Naive thymus-derived CD8-positive, alpha-beta T cell (primary cell): ENCODE data around the gene COL25A1. TPM values are rescaled to one million over a fixed set of nuclear protein-coding genes. Genes with fewer than 3 reads are reported as not detected.

Source experiments
- ATAC-seq, 2 donors: fragments of 150-1000 bp; cut with Tn5 transposase in 1 of 2; sonication (Bioruptor Pico), chemical (Tn5 transposase) in 1 of 2; 1 replicate in 1 of 2; 2 replicates in 1 of 2; pipeline ENCODE4 v1.10.0; 2021; ENCODE audit warnings: mild to moderate bottlenecking in 2 of 2, moderate library complexity in 2 of 2
- POLR2A ChIA-PET: fragments of 350-600 bp; sonication (Branson Sonifier 250); formaldehyde crosslinking; loops from one replicate; lab custom pipeline; 2021; ENCODE audit warnings: antibody characterized with exemption; lab: Charles Lee
- DNase-seq, 10 donors: peaks; one replicate each; pipeline versions ENCODE4 v3.0.0 to v3.0.0-alpha.2; 2020 to 2022
- H3K27ac Mint-ChIP-seq, 10 donors: one replicate each; pipeline ENCODE4 v1.8.0; 2020 to 2022; ENCODE audit warnings: mild to moderate bottlenecking in 10 of 10, mixed read lengths in 10 of 10, moderate library complexity in 4 of 10, inconsistent platforms in 1 of 10
- H3K27me3 Mint-ChIP-seq, 5 donors: one replicate each; pipeline ENCODE4 v1.8.0; 2021 to 2022; ENCODE audit warnings: mixed read lengths in 5 of 5
- H3K36me3 Mint-ChIP-seq, 3 donors: one replicate each; pipeline ENCODE4 v1.8.0; 2020 to 2022; ENCODE audit warnings: mixed read lengths in 3 of 3, mild to moderate bottlenecking in 2 of 3, inconsistent platforms in 1 of 3
- H3K4me1 Mint-ChIP-seq, 4 donors: one replicate each; pipeline ENCODE4 v1.8.0; 2021 to 2022; ENCODE audit warnings: mixed read lengths in 4 of 4
- H3K4me3 Mint-ChIP-seq, 10 donors: one replicate each; pipeline ENCODE4 v1.8.0; 2020 to 2022; ENCODE audit warnings: mild to moderate bottlenecking in 10 of 10, mixed read lengths in 10 of 10, moderate library complexity in 6 of 10, inconsistent platforms in 1 of 10
- H3K9me3 Mint-ChIP-seq, 9 donors: one replicate each; pipeline ENCODE4 v1.8.0; 2020 to 2022; ENCODE audit warnings: mixed read lengths in 9 of 9, mild to moderate bottlenecking in 3 of 9, inconsistent platforms in 1 of 9, moderate library complexity in 1 of 9
- polyA plus RNA-seq, 3 donors: library from polyadenylated mRNA; unstranded; fragments of 300-500 nt; fragmentation: Illumina TruSeq; gene quantifications; one replicate each; pipeline ENCODE4 v1.2.3, GENCODE V29; 2021
- total RNA-seq, 8 experiments: library from RNA in 2 of 8; stranded (reverse) in 2 of 8; gene quantifications; one replicate each; pipeline ENCODE4 v1.2.3 and lab custom pipeline; 2021 to 2026

The COL25A1 gene
- total and polyA plus RNA-seq, 5 experiments from 2014 or later, result 0.10 to 1.2 TPM; not detected in 3

DNA sequence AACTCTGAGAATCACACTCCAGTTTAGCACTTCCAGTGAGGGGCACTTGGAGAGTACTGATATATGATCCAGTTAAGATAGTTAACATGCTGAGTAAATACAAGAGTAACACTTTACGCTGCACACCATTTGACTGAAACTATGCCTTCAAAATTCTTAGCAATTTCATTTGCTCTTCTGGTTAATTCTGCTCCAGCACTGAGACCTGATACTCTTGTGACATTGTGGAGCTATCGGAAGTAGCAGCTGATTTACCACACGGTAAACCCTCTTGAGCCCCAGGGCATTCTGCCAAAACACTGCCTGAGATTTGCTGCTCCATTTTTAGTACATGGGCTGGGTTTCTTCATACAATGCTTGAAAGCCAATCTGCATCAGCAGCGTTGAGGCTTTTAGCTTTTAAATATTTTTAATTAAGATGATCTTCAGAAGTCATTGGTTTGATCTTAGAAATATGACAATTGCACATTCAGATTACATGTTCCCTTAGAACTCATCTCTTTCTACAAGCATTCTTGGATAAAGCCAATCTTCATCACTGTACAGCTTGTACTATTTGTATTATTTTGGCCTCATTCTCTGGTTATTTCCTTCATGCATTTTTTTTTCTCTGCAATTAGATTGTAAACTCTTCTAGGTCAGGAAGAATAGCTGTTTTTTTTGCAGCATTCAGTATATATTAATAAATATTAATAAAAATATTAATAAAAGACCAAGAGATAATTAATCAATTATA, 471.8 kb downstream of the COL25A1 start:
- peaks cover 0 to 12% (median 7%) of the 10 kb centered on the region in 5 donors for H3K27me3 Mint-ChIP-seq
- DNase-seq (peak in 1 of 10 donors; percentile 12), ATAC-seq (no peak)
- POLR2A ChIA-PET, result no interaction called here
- no peaks in the 10 kb centered on the region for H3K36me3 Mint-ChIP-seq
- no peak overlapping the region for H3K27ac Mint-ChIP-seq
- no peaks in the 10 kb centered on the region for H3K4me1 Mint-ChIP-seq
- no peak overlapping the region for H3K4me3 Mint-ChIP-seq
- H3K9me3 Mint-ChIP-seq, result no peaks in the 10 kb centered on the region

DNA sequence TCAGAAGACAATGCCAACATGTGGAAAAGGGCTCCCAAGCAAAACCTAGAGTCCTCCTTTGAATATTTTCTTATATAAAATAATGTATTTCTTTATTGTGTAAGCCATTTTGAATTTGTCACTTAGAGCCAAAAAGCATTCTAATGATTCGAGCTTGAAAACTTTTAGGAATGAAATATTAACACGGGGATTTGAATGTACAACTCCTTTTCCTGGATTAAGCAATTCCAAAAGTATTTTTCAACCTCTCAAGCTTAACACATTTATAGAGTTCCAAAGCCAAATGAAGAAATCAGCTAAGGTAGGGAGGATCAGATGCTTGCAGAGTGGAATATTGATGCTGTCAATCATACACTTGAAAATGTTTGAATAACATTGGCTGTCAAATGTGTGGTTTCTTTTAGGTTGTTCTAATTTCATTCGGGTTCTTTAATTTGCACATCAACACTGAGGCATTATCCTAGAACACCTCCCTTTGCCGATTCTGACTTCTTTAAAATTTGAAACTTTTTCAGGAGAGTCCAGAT, 472.4 kb downstream of the COL25A1 start:
- ATAC-seq (no peak), DNase-seq (no peak)
- H3K4me1 Mint-ChIP-seq, result no peaks in the 10 kb centered on the region
- POLR2A ChIA-PET, result no interaction called here
- H3K9me3 Mint-ChIP-seq, result no peaks in the 10 kb centered on the region
- no peak overlapping the region for H3K27ac Mint-ChIP-seq
- H3K27me3 Mint-ChIP-seq, result peaks cover 0 to 12% (median 7%) of the 10 kb centered on the region in 5 donors
- no peaks in the 10 kb centered on the region for H3K36me3 Mint-ChIP-seq
- H3K4me3 Mint-ChIP-seq, result no peak overlapping the region

GRCh38 chr4:108828620-108829019, 473.8 kb downstream of the COL25A1 start:
- Mint-ChIP-seq H3K4me1 (no peaks in the 10 kb centered on the region), H3K27me3 (peaks cover 0 to 11% (median under 1%) of the 10 kb centered on the region in 5 donors), H3K27ac (no peak overlapping the region), H3K36me3 (no peaks in the 10 kb centered on the region), H3K4me3 (no peak overlapping the region), H3K9me3 (no peaks in the 10 kb centered on the region)
- DNase-seq (no peak), ATAC-seq (no peak)
- POLR2A ChIA-PET, result no interaction called here

- DNase-seq (no peak), ATAC-seq (no peak)
- no peaks in the 10 kb centered on the region for H3K4me1 Mint-ChIP-seq
- no peaks in the 10 kb centered on the region for H3K9me3 Mint-ChIP-seq
- H3K27ac Mint-ChIP-seq, result no peak overlapping the region
- POLR2A ChIA-PET, result no interaction called here
- H3K36me3 Mint-ChIP-seq, result no peaks in the 10 kb centered on the region
- peaks cover 0 to 3% (median 1%) of the 10 kb centered on the region in 5 donors for H3K27me3 Mint-ChIP-seq
- no peak overlapping the region for H3K4me3 Mint-ChIP-seq
Observed at GRCh38 chr4:108825737-108826136, 476.7 kb downstream of the COL25A1 start.

DNA sequence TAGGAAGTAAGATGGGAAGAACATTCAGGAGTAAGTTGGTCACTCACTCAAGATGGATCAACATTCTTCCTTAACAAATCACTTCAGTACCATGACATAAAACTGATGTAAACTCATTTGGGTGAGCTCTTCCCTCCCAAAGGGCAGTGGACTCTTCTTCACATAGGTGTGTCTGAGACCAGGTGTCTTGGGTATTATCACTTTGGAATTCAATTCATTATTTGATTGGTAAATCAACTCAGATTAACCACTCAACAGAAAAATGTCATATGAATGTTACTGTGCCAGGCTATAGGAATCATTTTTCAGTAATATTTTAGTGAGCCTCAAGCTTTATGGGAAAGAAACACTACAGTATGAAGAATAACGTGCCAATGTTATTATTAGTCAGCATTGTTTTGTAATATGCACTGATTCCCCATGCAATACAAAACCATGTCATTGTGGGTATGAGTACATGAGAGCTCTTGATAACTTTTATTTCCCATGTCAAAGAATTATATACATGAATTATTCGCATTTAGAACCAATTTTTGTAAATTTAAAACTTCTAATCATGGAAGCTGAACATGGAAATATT, 481.0 kb downstream of the COL25A1 start:
- no peak for DNase-seq
- Mint-ChIP-seq H3K9me3 (no peaks in the 10 kb centered on the region), H3K27ac (peak overlapping the region in 1 of 10 donors; percentile 15), H3K27me3 (peaks cover 0 to 9% (median 5%) of the 10 kb centered on the region in 5 donors), H3K36me3 (no peaks in the 10 kb centered on the region), H3K4me3 (no peak overlapping the region), H3K4me1 (no peaks in the 10 kb centered on the region)
- POLR2A ChIA-PET, result no interaction called here
- no peak for ATAC-seq

DNA sequence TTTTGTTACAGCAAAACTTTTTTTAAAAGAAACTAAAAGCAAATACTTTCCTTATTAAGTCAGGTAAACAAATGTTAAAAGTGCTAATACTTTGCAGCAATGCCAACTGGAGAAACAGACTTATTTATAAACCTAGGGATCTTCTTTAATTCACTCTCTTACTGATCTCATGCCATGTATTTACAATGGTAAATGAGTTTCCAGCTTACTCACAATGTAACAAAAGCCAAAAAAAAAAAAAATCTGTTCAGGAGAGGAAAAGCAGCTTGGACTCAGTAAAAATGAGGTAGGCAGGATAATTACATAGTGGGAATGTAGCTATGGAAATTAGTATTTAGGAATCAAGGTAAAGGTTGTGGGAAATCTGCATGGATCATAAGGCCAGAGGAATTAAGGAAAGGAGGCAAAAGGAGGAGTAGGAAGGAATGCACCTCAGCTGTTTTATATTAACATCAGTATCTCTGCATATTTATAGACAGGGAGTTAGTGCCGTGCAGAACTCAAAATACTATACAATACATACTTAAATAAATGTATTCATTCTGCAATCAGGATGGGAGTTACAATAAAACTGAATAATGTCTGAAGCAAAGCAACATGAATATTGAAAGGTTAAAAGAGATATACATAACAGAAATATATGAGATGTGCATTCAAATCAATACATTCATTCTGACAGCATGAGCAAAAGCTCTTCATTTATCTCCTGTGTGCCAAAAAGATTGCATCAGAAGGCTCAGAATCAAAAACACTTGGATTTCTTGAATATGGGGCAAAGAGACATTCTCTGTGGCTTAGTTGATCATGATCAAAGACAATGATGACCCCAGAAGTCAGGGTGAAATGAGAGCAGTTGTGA, 481.7 kb downstream of the COL25A1 start:
- Mint-ChIP-seq H3K27me3 (peaks cover 0 to 16% (median 6%) of the 10 kb centered on the region in 5 donors), H3K4me1 (no peaks in the 10 kb centered on the region), H3K4me3 (no peak overlapping the region), H3K9me3 (no peaks in the 10 kb centered on the region), H3K36me3 (no peaks in the 10 kb centered on the region), H3K27ac (peak overlapping the region in 1 of 10 donors; percentile 15)
- no peak for DNase-seq
- ATAC-seq, result no peak
- POLR2A ChIA-PET, result interaction anchor here (0.7 kb wide), 1 partner anchor 16 kb away, joined by 3 read pairs; no protein-coding TSS in a partner anchor

- Mint-ChIP-seq H3K36me3 (no peaks in the 10 kb centered on the region), H3K27ac (no peak overlapping the region), H3K9me3 (no peaks in the 10 kb centered on the region), H3K4me1 (no peaks in the 10 kb centered on the region), H3K27me3 (peaks cover 4 to 27% (median 13%) of the 10 kb centered on the region in 5 donors), H3K4me3 (no peak overlapping the region)
- ATAC-seq (no peak), DNase-seq (no peak)
- POLR2A ChIA-PET, result no interaction called here
Observed at GRCh38 chr4:108814326-108814725, 488.1 kb downstream of the COL25A1 start.

GRCh38 chr4:108813261-108813660, 489.2 kb downstream of the COL25A1 start:
- Mint-ChIP-seq H3K9me3 (no peaks in the 10 kb centered on the region), H3K36me3 (no peaks in the 10 kb centered on the region), H3K27me3 (peaks cover 4 to 27% (median 14%) of the 10 kb centered on the region in 5 donors), H3K4me1 (no peaks in the 10 kb centered on the region), H3K4me3 (no peak overlapping the region), H3K27ac (no peak overlapping the region)
- POLR2A ChIA-PET, result no interaction called here
- ATAC-seq (no peak), DNase-seq (no peak)

DNA sequence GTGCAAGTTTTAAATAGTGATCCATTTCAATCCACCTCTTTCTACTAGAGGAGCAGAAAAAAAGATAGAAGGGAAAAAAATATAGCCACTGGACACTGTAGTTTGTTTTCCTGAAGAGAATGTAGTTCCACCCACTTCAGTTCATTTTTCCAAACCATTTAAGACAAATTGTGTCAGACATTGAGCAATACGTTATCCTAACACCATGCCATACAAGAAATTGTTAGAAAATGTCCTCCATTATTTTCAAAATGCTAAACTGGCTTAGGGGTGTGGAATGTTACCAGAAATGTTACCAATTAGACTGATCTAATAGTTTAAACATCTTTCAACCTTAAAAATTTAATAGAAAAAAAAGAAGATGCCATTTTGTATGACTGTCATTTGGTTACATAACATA, 491.0 kb downstream of the COL25A1 start:
- Mint-ChIP-seq H3K4me1 (no peaks in the 10 kb centered on the region), H3K4me3 (no peak overlapping the region), H3K27ac (no peak overlapping the region), H3K9me3 (no peaks in the 10 kb centered on the region), H3K27me3 (peaks cover 13 to 32% (median 20%) of the 10 kb centered on the region in 5 donors), H3K36me3 (no peaks in the 10 kb centered on the region)
- POLR2A ChIA-PET, result no interaction called here
- DNase-seq (no peak), ATAC-seq (no peak)

DNA sequence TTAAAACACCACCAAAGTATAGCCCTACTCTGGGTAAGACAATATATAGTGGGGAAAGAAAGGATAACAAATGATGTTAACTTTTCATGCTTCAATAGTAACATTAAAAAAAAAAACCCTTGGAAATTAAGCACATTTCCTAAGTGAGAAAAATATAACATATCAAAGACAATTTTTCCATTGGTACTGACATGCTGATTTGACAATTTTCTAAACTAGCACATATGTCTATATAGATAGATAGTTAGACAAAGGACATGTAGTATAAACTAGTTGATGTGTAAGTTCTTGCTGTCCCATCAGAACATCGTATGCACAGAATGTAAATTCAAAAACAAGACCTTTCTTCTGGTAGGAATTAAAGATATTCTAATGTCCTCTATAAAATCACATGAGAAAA, 492.4 kb downstream of the COL25A1 start:
- no peaks in the 10 kb centered on the region for H3K36me3 Mint-ChIP-seq
- no peak overlapping the region for H3K4me3 Mint-ChIP-seq
- ATAC-seq (no peak), DNase-seq (no peak)
- no peaks in the 10 kb centered on the region for H3K4me1 Mint-ChIP-seq
- POLR2A ChIA-PET, result no interaction called here
- H3K9me3 Mint-ChIP-seq, result no peaks in the 10 kb centered on the region
- peaks cover 13 to 24% (median 19%) of the 10 kb centered on the region in 5 donors for H3K27me3 Mint-ChIP-seq
- H3K27ac Mint-ChIP-seq, result no peak overlapping the region

DNA sequence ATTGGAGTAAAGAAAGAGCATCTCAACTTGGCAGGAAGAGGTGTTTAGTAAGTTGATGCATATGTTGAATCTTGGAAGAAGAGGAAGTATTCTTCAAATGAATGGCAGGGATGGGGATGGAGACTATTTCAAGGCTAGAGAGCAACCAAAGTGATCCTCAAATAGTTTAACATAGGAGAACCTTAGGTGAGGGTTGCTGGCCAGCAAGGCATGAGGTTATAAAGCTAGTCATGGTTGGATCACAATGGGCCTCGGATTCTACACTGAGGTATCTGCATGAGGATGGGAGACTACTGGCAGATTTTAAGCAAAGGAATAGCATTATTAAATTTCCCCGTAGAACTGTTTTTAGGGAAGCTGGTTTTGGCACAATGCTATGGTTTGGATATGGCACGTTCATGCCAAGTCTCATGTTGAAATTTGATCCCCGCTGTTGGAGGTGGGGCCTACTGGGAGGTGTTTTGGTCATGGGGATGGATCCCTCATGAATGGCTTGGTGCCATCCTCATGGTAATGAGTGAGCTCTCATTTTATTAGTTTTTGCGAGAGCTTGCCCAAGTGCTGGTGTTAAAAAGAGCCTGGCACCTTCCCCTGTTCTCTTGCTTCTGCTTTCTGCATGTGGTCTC, 497.7 kb downstream of the COL25A1 start:
- Mint-ChIP-seq H3K4me3 (no peak overlapping the region), H3K4me1 (peaks cover 0 to 2% (median 0%) of the 10 kb centered on the region in 4 donors), H3K27me3 (peaks cover 8 to 15% (median 11%) of the 10 kb centered on the region in 5 donors), H3K27ac (no peak overlapping the region), H3K9me3 (no peaks in the 10 kb centered on the region), H3K36me3 (no peaks in the 10 kb centered on the region)
- DNase-seq (no peak), ATAC-seq (no peak)
- POLR2A ChIA-PET, result no interaction called here

GRCh38 chr4:108799306-108799705, 503.2 kb downstream of the COL25A1 start:
- Mint-ChIP-seq H3K27me3 (peaks cover 0 to 1% (median 0%) of the 10 kb centered on the region in 5 donors), H3K4me1 (no peaks in the 10 kb centered on the region), H3K36me3 (no peaks in the 10 kb centered on the region), H3K27ac (no peak overlapping the region), H3K4me3 (no peak overlapping the region), H3K9me3 (no peaks in the 10 kb centered on the region)
- POLR2A ChIA-PET, result no interaction called here
- ATAC-seq, result no peak
- DNase-seq, result no peak
